K562 (cell line): ENCODE results near the gene BEST2. TPM values are rescaled to one million over a fixed set of nuclear protein-coding genes. Genes with fewer than 3 reads are reported as not detected.

Experiments used
- ARID1B ChIP-seq: fragments of 450-650 bp; IDR thresholded peaks from 2 replicates; pipeline ENCODE4 v1.6.1; 2016; ENCODE audit warnings: antibody characterized with exemption, mild to moderate bottlenecking, inconsistent platforms
- ARNT ChIP-seq, 2 experiments: fragments of 450-650 bp; IDR thresholded peaks; 2 replicates each; pipeline ENCODE4 v1.6.1; 2016; ENCODE audit warnings: mild to moderate bottlenecking in 1 of 2
- BRD4 ChIP-seq: fragments of 200-600 bp; sonication (generic); IDR thresholded peaks from 2 replicates; pipeline ENCODE4 v1.6.1; 2017; ENCODE audit warnings: inconsistent platforms
- COPS2 ChIP-seq: fragments of 450-650 bp; conservative IDR thresholded peaks from 2 replicates; pipeline ENCODE4 v1.6.1; 2016; ENCODE audit warnings: mild to moderate bottlenecking, moderate library complexity
- ELF1 ChIP-seq: fragments of 200-800 bp; sonication (Bioruptor generic); IDR thresholded peaks from 2 replicates; pipeline ENCODE4 v1.6.1; 2016; ENCODE audit warnings: missing genetic modification characterization, missing compliant biosample characterization
- FOXJ2 ChIP-seq: fragments of 200-800 bp; sonication (Bioruptor generic); IDR thresholded peaks from 2 replicates; pipeline ENCODE4 v1.6.1; 2016; ENCODE audit warnings: missing genetic modification characterization, missing compliant biosample characterization
- FOXP1 ChIP-seq: sonication (generic); formaldehyde crosslinking; IDR thresholded peaks from 2 replicates; pipeline ENCODE4 v1.8.0; 2022; ENCODE audit warnings: mild to moderate bottlenecking, missing genetic modification reagents
- GTF2A2 ChIP-seq: IDR thresholded peaks from 2 replicates; pipeline ENCODE4 v1.6.1; 2016; ENCODE audit warnings: mild to moderate bottlenecking, missing genetic modification characterization, missing compliant biosample characterization
- MYBL2 ChIP-seq, 2 experiments: fragments of 450-650 bp in 1 of 2; sonication (generic) in 1 of 2; formaldehyde crosslinking in 1 of 2; IDR thresholded peaks; 2 replicates each; pipeline versions ENCODE4 v1.6.1 to v1.8.1; 2017 to 2022; ENCODE audit warnings: borderline replicate concordance in 1 of 2, inconsistent platforms in 1 of 2, low read depth in 1 of 2, mild to moderate bottlenecking in 1 of 2, missing genetic modification reagents in 1 of 2, moderate library complexity in 1 of 2
- NFE2L1 ChIP-seq: fragments of 450-650 bp; IDR thresholded peaks from 2 replicates; pipeline ENCODE4 v1.6.1; 2016; ENCODE audit warnings: missing genetic modification characterization, low read depth, mild to moderate bottlenecking, missing compliant biosample characterization, moderate library complexity, borderline replicate concordance
- NONO ChIP-seq, 2 experiments: fragments of 200-400 bp in 1 of 2; fragments of 450-650 bp in 1 of 2; formaldehyde crosslinking in 1 of 2; IDR thresholded peaks; 2 replicates each; pipeline ENCODE4 v1.6.1; 2017; ENCODE audit warnings: low read depth in 2 of 2, mild to moderate bottlenecking in 2 of 2, moderate library complexity in 2 of 2, low read length in 1 of 2
- PHF21A ChIP-seq: fragments of 450-650 bp; IDR thresholded peaks from 2 replicates; pipeline ENCODE4 v1.6.1; 2017; ENCODE audit warnings: low read depth, borderline replicate concordance
- RBBP5 ChIP-seq: fragments of 200-600 bp; sonication (generic); IDR thresholded peaks from 2 replicates; pipeline ENCODE4 v1.6.1; 2012; ENCODE audit warnings: borderline replicate concordance, mild to moderate bottlenecking, low read length, control low read depth, inconsistent platforms; ENCODE audit not compliant: insufficient read depth, poor library complexity, severe bottlenecking
- TSC22D4 ChIP-seq: fragments of 450-650 bp; IDR thresholded peaks from 2 replicates; pipeline ENCODE4 v1.6.1; 2016; ENCODE audit warnings: missing genetic modification characterization, missing biosample characterization, control low read depth
- ZNF212 ChIP-seq: fragments of 450-650 bp; formaldehyde crosslinking; IDR thresholded peaks from 2 replicates; pipeline ENCODE4 v1.4.0; 2020; ENCODE audit warnings: mild to moderate bottlenecking
- ZNF384 ChIP-seq: IDR thresholded peaks from 2 replicates; pipeline ENCODE4 v1.6.1; 2012; ENCODE audit warnings: low read depth, low read length, improper control_type of control experiment
- ZNF408 ChIP-seq: fragments of 250-450 bp; sonication (Bioruptor Pico); IDR thresholded peaks from 2 replicates; pipeline ENCODE4 v1.4.0; 2020; ENCODE audit warnings: low read depth, mild to moderate bottlenecking, moderate library complexity
- ZNF592 ChIP-seq: fragments of 450-650 bp; IDR thresholded peaks from 2 replicates; pipeline ENCODE4 v1.6.1; 2017; ENCODE audit warnings: antibody characterized with exemption, mild to moderate bottlenecking
- polyA plus RNA-seq, 8 experiments: library from polyadenylated mRNA; depleted of rRNA in 4 of 8; stranded (reverse) in 5 of 8; unstranded in 3 of 8; fragments of >200 nt; fragmentation: Nextera tagmentation in 2 of 8; fragmentation: Illumina TruSeq in 1 of 8; extraction: Ambion mirVana in 2 of 8; extraction: Trizol in 1 of 8; gene quantifications; 2 replicates each; pipeline versions ENCODE4 v1.2.1 to v1.2.3, GENCODE V29; 2011 to 2014; ENCODE audit warnings: inconsistent platforms in 1 of 8, missing spikeins in 1 of 8
- total RNA-seq, 7 experiments: library from RNA; depleted of rRNA in 6 of 7; stranded (reverse); fragments of >200 nt in 6 of 7; fragmentation: Illumina TruSeq in 2 of 7; extraction: Trizol in 2 of 7; gene quantifications; 2 replicates each; pipeline versions ENCODE4 v1.2.1 to v1.2.3, GENCODE V29; 2011 to 2021; ENCODE audit warnings: low replicate concordance in 1 of 7

Gene BEST2
- total and polyA plus RNA-seq, 9 of the 15 experiments (the other 6 are each of a cell fraction or from before 2014, with no cell fraction given): not detected

GRCh38 chr19:12778017-12778904, 26.7 kb downstream of the BEST2 start (continued):
- TF ChIP-seq RBBP5: peak; percentile 48
- no peak for TF ChIP-seq PHF21A
- TF ChIP-seq NFE2L1 (tag): no peak
- no peak for TF ChIP-seq FOXP1 (CRISPR knock-in tag)
- no peak for TF ChIP-seq COPS2
- TF ChIP-seq ZNF408 (CRISPR knock-in tag): no peak
- TF ChIP-seq ZNF384: no peak
- TF ChIP-seq FOXJ2: no peak
- no peak for TF ChIP-seq ZNF592
- no peak for TF ChIP-seq TSC22D4
- TF ChIP-seq ZNF212 (CRISPR knock-in tag): no peak
- TF ChIP-seq MYBL2 (IDR thresholded peaks at IDR 0.05; ENCODE audit: low read depth): no peak
- TF ChIP-seq MYBL2 (CRISPR knock-in tag; IDR thresholded peaks at IDR 0.05; ENCODE audit: borderline replicate concordance): no peak
- no peak for TF ChIP-seq ARID1B
- no peak for TF ChIP-seq NONO (IDR thresholded peaks at IDR 0.05; ENCODE audit: low read depth in 2 of 2, low read length in 1 of 2)
- 0 out of 2 replicates have a peak, but pooled peaks have one; percentile 24 for TF ChIP-seq BRD4
- TF ChIP-seq ELF1: peak; percentile 43; the same call in 1 of the 2 replicates
- no peak for TF ChIP-seq ARNT (IDR thresholded peaks at IDR 0.05)
- no peak for TF ChIP-seq GTF2A2 (tag)
